ENCODE data around the gene CCL25.

The CCL25 gene

DNA sequence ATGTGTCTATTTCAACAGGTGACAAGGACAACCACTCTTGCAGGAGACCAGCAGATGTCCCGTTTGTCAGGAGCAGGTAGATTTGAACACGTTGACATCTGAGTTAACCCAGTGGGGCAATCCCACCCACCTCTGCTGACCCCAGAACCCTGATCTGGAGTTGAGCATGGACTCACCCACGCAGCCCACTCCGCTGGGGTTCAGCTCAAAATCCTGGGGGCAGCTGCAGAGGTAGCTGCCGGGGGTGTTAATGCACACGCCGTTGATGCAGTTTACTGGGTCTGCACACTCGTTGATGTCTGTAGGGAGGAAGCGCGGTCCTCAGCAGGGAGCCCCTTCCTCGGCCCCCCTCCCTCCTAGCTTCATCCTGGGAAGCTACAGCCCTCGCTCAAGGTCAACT lies 56.9 kb downstream of the CCL25 start:
- in situ Hi-C loops (cut with HindIII; ENCODE audit: low sequenced_read_pairs): no loop called here

DNA sequence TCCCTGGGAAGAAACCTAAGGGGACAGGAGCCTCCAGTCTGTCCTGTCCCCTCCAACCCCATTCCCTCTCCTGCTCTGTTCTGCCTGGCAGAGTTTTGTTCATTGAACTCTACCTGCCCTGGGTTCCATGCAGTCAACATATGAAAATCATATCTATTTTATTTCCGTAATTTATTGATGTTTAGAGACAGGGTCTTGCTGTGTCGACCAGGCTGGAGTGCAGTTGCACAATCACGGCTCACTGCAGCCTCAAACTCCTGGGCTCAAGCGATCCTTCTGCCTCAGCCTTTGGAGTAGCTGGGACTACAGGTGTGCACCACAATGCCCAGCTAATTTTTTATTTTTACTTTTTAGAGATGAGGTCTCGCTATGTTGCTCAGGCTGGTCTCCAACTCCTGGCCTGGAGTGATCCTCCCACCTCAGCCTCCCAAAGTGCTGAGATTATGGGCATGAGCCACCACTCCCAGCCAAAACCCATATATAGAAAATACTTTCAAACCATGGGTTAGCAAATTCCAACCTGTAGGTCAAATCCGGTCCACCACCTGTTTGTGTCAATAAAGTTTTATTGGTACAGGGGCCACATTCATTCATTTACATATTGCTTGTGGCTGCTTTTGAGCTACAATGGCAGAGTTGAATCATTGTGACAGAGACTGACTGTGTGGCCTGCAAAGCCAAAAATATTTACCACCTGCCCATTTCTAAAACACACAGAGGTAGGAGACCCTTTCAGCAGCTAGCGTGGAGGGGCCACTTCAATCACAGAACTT lies 57.5 kb downstream of the CCL25 start:
- in situ Hi-C loops (cut with HindIII; ENCODE audit: low sequenced_read_pairs): no loop called here

DNA sequence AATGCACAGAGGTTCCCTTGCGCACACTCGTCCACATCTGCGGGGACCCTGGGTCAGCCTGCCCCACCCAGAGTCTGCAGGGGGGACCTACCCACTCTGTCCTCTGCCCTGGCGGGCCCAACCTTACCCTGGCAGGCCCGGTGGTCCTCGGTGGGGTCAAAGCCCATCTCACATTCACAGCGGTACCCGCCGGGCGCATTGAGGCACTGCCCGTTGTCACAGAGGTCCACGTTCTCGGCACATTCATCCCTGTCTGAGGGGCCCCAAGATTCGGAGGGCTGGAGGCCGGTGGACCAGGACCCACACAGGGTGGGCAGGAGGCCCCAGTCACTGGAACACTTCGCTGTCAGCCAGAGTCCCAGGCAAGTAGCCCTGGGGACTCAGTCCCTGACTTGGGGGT lies 58.4 kb downstream of the CCL25 start:
- in situ Hi-C loops (cut with HindIII; ENCODE audit: low sequenced_read_pairs): no loop called here

DNA sequence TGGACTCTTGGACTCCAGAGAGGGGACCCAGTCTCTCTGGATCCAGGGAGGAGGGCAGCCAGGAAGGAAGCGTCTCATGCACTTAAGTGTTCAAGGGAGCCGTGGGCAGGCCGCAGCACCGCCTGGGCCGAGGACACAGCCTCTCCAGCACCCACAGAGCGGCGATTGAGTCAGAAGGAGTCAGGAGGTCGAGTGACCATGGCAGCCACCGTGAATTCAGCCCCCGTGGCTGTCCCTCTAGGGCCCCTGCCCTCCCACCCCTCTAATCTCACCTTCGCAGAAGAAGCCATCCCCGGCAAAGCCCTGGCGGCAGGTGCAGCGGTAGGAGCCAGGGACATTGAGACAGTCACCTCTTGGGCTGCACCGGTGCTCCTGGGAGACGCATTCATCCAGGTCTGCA lies 58.8 kb downstream of the CCL25 start:
- in situ Hi-C loops (cut with HindIII; ENCODE audit: low sequenced_read_pairs): no loop called here

All from DLD1 (cell line).